GM18868 (cell line): ENCODE results near the gene PSME3.

Source experiments
- ATAC-seq: cut with Tn5 transposase; IDR thresholded peaks from one replicate; pipeline ENCODE4 v1.9.1; 2021; ENCODE audit warnings: mild to moderate bottlenecking, moderate library complexity; ENCODE audit not compliant: unreplicated experiment

PSME3 gene

GRCh38 chr17:42832934-42833766 lies at the start of gene PSME3:
PSME3 (plus strand) TSS chr17:42833397; CDS start chr17:42833632, 235 bp downstream.
- ATAC-seq: peak; percentile 74

GRCh38 chr17:42783791-42784138 lies 49.4 kb upstream of the PSME3 start:
- no peak for ATAC-seq

- ATAC-seq: no peak
These were observed 48.8 kb upstream of the PSME3 start for GRCh38 chr17:42784409-42784808.

GRCh38 chr17:42784811-42785592 lies 48.2 kb upstream of the PSME3 start:
- ATAC-seq: no peak

GRCh38 chr17:42787266-42787665 lies 45.9 kb upstream of the PSME3 start:
- ATAC-seq: no peak

- ATAC-seq: no peak
These were observed 41.2 kb upstream of the PSME3 start for GRCh38 chr17:42791948-42792347.

GRCh38 chr17:42792545-42792944 lies 40.7 kb upstream of the PSME3 start:
- ATAC-seq: no peak

- no peak for ATAC-seq
These were observed 38.1 kb upstream of the PSME3 start for GRCh38 chr17:42795061-42795460.

- ATAC-seq: no peak
These were observed 37.7 kb upstream of the PSME3 start for GRCh38 chr17:42795465-42795864.

- no peak for ATAC-seq
These were observed 37.0 kb upstream of the PSME3 start for GRCh38 chr17:42796066-42796758.

- ATAC-seq: no peak
These were observed 35.9 kb upstream of the PSME3 start for GRCh38 chr17:42797067-42798007.

- no peak for ATAC-seq
These were observed 35.2 kb upstream of the PSME3 start for GRCh38 chr17:42798011-42798382.

GRCh38 chr17:42798383-42799380 lies 34.5 kb upstream of the PSME3 start, which contains the start of the genes CNTD1 and COA3:
CNTD1 (plus strand) TSS chr17:42798861; CDS start chr17:42799068, 207 bp downstream.
COA3 (minus strand) TSS chr17:42798704; CDS start chr17:42798681, 23 bp downstream.
- ATAC-seq: peak; percentile 67

GRCh38 chr17:42803074-42803883 lies 29.9 kb upstream of the PSME3 start:
- no peak for ATAC-seq

- no peak for ATAC-seq
These were observed 28.3 kb upstream of the PSME3 start for GRCh38 chr17:42804918-42805367.

- no peak for ATAC-seq
These were observed 26.9 kb upstream of the PSME3 start for GRCh38 chr17:42806249-42806648.

- no peak for ATAC-seq
These were observed 23.9 kb upstream of the PSME3 start for GRCh38 chr17:42809250-42809649.
